RWPE1 (cell line): ENCODE data around the gene RNF26.
"Not testable (repeated sequence)": the region's sequence is repeated elsewhere in the genome, so short reads cannot be mapped to it uniquely, and the experiment has no call there.

Source experiments
- CTCF ChIA-PET: fragments of 350-600 bp; sonication (Branson Sonifier 250); formaldehyde crosslinking; extraction: SDS; loops from one replicate; lab custom pipeline; 2021; lab: Yijun Ruan, JAX
- POLR2A ChIA-PET: fragments of 400-600 bp; formaldehyde crosslinking; extraction: SDS; loops from one replicate; lab custom pipeline; 2020; ENCODE audit warnings: antibody characterized with exemption; ENCODE audit not compliant: low non-redundant PET; lab: Yijun Ruan, JAX
- DNase-seq: peaks from one replicate; pipeline ENCODE4 v3.0.0; 2012; ENCODE audit warnings: low spot score
- H3K27ac ChIP-seq: fragments of 450-650 bp; 2 replicates; pipeline ENCODE4 v1.5.1; 2017
- CTCF ChIP-seq: fragments of 450-650 bp; conservative IDR thresholded peaks from 2 replicates; pipeline ENCODE4 v1.5.1; 2017; ENCODE audit warnings: low read depth, mild to moderate bottlenecking

The RNF26 gene

GRCh38 chr11:119378851-119379465, 44.6 kb downstream of the RNF26 start:
- no peak for DNase-seq
- ChIA-PET CTCF (interaction anchor here (0.5 to 0.7 kb wide), 2 partner anchors 56 to 189 kb away, joined by 3 to 5 read pairs; no protein-coding TSS in a partner anchor), POLR2A (no interaction called here)
- peak overlapping the region; percentile 100 for H3K27ac ChIP-seq
- no peak for TF ChIP-seq CTCF

GRCh38 chr11:119380160-119380826, 46.0 kb downstream of the RNF26 start:
- CTCF ChIA-PET, result interaction anchor here (1.0 to 3.9 kb wide), 8 partner anchors 8 to 94 kb away, joined by 3 to 21 read pairs (median 14); partner anchors contain the start of gene C1QTNF5
- no peak for TF ChIP-seq CTCF
- POLR2A ChIA-PET, result interaction anchor here (0.7 kb wide), 1 partner anchor 92 kb away, joined by 5 read pairs; no protein-coding TSS in a partner anchor
- H3K27ac ChIP-seq, result peak overlapping the region; percentile 53
- DNase-seq, result no peak

- no peak for TF ChIP-seq CTCF
- ChIA-PET CTCF (interaction anchor here (0.6 to 3.9 kb wide), 19 partner anchors 9 to 809 kb away, joined by 3 to 21 read pairs (median 4); partner anchors contain the start of gene C1QTNF5), POLR2A (no interaction called here)
- H3K27ac ChIP-seq, result peak overlapping the region; percentile 53
- no peak for DNase-seq
These were observed 46.5 kb downstream of the RNF26 start for GRCh38 chr11:119380827-119381180.

- peak; percentile 96 for TF ChIP-seq CTCF
- peak within 1 kb of the TSS; percentile 53 for H3K27ac ChIP-seq
- peak; percentile 94 for DNase-seq
- ChIA-PET POLR2A (no interaction called here), CTCF (interaction anchor here (0.5 to 3.9 kb wide), 24 partner anchors 9 to 809 kb away, joined by 3 to 21 read pairs (median 4); partner anchors contain the start of gene C1QTNF5)
These were observed 47.1 kb downstream of the RNF26 start, which contains the start of gene USP2 for GRCh38 chr11:119381181-119381988. Gene USP2, minus strand, starts transcription at chr11:119381690. Its CDS starts 8,210 bp downstream, at chr11:119373480.

GRCh38 chr11:119382101-119382500, 47.8 kb downstream of the RNF26 start:
- DNase-seq, result no peak
- POLR2A ChIA-PET, result interaction anchor here (0.6 kb wide), 1 partner anchor 47 kb away, joined by 5 read pairs; no protein-coding TSS in a partner anchor
- TF ChIP-seq CTCF, result no peak
- no peak overlapping the region for H3K27ac ChIP-seq
- CTCF ChIA-PET, result interaction anchor here (0.6 to 3.9 kb wide), 5 partner anchors 20 to 736 kb away, joined by 3 to 21 read pairs (median 14); no protein-coding TSS in a partner anchor

GRCh38 chr11:119382513-119382912, 48.2 kb downstream of the RNF26 start:
- POLR2A ChIA-PET, result interaction anchor here (0.6 kb wide), 1 partner anchor 47 kb away, joined by 5 read pairs; no protein-coding TSS in a partner anchor
- CTCF ChIA-PET, result interaction anchor here (0.6 to 3.9 kb wide), 4 partner anchors 21 to 735 kb away, joined by 3 to 21 read pairs (median 16); no protein-coding TSS in a partner anchor
- not testable (repeated sequence) for H3K27ac ChIP-seq, DNase-seq
